ENCODE measurements around the gene TRPT1.

TRPT1 gene

DNA sequence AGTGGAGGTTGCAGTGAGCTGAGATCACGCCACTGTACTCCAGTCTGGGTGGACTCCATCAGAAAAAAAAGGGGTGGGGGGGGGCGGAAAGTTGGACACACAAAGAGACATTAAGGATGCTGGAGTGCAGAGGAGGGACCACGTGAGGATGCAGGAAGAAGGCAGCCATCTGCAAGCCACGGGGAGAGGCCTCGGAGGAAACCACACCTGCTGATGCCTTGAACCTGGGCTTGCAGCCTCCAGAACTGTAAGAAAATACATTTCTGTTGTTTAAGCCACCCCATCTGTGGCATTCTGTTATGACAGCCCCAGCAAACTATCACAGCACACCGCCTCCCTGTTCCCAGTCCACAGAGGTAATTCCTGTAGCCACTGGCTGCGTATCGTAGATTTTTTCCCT is 49.2 kb downstream of the TRPT1 start:
- H3K4me1 ChIP-seq (ENCODE audit: control insufficient read depth, insufficient read depth, low read length), result peaks cover under 1% of the 10 kb centered on the region
- WGBS, 2 experiments, result 93 to 94% methylated on average over 7 to 8 of the region's 8 CpGs
- no peaks in the 10 kb centered on the region for H3K9me3 ChIP-seq (ENCODE audit: control insufficient read depth, low read length)
- H3K4me3 ChIP-seq (ENCODE audit: insufficient read depth, low read depth, low read length), result no peak overlapping the region
- H3K27me3 ChIP-seq (ENCODE audit: control insufficient read depth, insufficient read depth, low read length, poor library complexity, severe bottlenecking), result no peaks in the 10 kb centered on the region
- H3K36me3 ChIP-seq (ENCODE audit: control insufficient read depth, insufficient read depth, low read length), result no peaks in the 10 kb centered on the region
- no peak overlapping the region for H3K27ac ChIP-seq (ENCODE audit: insufficient read depth, low read depth, low read length, poor library complexity, severe bottlenecking)
